RPMI7951 (cell line): ENCODE data around the gene PCSK4. TPM values are rescaled to one million over a fixed set of nuclear protein-coding genes. Genes with fewer than 3 reads are reported as not detected.
"Not testable (repeated sequence)": the region's sequence is repeated elsewhere in the genome, so short reads cannot be mapped to it uniquely, and the experiment has no call there.

Experiments used
- DNase-seq: peaks from one replicate; pipeline ENCODE4 v3.0.0-alpha.2; 2012; ENCODE audit warnings: low read depth
- total RNA-seq: library from RNA; depleted of rRNA; stranded (reverse); fragments of >200 nt; shearing (Covaris generic); gene quantifications from 2 replicates; pipeline ENCODE4 v1.2.3, GENCODE V29; 2014

Gene PCSK4
- total RNA-seq, 1 experiment from 2014 or later, result 5.5 TPM

DNA sequence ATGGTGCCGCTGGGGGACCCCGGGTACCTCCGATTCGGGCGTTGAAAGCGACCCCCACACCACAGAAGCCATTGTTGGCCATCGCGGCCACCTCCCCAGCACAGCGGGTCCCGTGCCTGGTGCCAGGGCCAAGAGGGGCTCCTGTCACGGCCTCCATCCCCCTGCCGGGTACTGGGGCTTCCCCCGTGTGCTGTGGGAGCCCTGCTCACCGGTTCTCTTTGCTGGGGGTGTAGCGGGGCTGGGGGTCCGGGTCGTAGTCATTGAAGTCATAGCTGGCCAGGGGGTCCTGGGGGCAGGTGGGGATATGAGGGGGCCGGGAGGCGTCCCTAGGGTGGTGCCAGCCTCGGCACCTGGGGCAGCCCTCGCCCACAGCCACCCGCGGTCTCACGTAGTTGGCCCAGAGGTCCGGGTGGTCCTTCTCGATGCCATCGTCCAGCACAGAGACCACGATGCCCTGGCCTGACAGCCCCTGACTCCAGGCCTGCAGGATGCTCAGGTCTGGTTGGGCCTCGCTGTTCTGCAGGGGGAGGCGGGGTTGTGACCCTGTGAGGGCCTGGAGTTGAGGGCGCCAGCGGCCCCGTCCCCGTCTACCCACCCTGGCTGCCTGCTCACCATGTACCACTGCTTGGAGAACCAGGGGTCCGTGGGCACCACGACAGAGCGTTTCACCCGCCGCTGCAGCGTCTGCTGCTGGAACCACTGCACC, 2.4 kb downstream of the PCSK4 start:
- no peak for DNase-seq

DNA sequence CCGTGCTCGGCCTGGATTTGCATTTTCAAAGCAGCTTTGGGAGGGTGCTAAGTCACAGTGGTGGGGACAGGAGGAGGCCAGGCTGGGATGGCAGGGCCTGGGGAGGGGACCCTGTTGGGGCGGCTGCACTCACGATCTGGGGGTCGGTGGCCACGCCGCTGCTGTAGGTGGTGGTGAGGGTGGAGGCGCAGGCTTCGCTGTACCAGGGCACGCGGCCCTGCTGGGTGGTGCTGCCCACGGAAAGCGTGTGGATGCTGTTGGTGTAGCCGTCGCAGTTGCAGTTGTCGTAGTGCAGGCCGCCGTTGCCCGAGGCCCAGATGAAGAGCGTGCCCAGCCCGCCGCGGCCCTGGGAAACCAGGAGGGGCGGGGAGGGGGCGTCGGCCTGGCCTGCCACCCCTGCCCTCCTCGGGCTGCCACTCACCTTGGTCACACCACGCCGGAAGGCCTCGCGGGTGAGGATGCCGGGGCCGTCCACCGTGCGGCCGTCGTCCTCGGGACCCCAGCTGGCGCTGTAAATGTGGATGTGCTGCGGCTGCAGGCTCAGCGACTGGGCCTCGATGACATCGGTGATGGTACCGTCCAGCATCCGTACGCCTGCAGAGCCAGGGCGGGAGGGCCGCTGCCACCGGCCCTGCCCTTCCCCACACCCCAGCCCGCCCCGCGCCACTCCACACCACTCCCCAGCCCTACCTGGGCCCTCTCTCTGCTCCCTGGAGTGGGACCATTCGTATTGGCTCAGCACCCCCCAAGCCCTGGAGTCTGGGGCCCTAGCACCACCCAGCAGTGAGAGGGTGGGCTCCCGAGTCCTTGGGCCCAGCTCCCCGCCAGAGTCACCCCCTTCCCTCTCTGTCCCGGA, 3.2 kb downstream of the PCSK4 start:
- DNase-seq, result no peak

DNA sequence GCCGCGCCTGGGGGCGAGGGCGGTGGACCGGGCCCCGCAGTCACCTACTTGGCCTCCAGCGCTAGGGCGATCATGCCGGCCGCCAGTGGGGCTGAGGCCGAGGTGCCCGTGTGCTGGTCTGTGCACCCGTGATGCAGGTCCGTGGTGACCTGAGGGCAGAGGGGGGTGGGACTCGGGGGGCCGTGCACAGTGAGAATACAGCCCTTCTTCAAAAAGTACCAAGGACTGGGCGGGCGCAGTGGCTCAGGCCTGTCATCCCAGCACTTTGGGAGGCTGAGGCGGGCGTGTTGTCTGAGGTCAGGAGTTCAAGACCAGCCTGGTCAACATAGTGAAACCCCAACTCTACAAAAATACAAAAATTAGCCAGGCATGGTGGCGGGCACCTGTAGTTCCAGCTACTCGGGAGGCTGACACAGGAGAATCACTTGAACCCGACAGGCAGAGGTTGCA, 6.1 kb downstream of the PCSK4 start:
- DNase-seq, result no peak

DNA sequence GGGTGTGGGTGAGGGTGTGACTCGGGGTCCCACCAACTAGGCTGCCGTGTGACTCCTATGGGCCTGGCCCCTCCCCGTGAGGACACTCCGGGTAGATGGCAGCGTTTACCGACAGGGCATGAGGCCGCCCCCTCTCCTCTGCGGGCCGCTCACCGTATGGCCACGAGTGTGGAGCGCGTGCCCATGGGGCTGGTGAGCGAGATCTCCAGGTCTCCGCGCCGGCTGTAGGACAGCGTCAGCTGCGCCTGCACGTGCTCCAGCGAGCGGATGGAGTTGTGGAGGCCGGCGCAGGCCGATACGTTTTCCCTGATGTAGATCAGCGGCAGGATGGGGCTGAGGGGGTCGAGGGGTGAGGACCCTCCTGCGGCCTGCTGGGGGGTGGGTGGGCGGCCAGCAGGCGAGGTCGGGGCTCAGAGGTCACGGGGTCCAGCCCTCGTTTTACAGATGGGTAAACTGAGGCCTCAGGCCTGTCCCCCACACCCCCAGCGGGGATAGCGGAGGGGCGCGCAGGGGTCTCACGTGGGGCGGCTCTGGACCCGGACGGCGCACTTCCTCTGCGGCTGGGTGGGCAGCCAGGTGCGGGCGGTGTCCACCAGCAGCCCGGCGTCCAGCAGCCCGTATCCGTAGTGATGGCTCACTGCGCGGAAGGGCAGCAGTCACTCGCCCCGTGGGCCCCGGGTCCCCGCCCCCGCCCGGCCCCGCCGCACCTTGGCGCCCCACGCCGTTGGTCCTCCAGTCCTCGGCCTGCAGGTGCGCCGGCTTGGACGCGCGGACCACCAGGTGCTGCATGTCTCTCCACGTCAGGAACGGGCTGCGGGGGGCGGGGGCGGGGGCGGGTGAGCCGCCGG, 6.8 kb downstream of the PCSK4 start:
- DNase-seq, result no peak

DNA sequence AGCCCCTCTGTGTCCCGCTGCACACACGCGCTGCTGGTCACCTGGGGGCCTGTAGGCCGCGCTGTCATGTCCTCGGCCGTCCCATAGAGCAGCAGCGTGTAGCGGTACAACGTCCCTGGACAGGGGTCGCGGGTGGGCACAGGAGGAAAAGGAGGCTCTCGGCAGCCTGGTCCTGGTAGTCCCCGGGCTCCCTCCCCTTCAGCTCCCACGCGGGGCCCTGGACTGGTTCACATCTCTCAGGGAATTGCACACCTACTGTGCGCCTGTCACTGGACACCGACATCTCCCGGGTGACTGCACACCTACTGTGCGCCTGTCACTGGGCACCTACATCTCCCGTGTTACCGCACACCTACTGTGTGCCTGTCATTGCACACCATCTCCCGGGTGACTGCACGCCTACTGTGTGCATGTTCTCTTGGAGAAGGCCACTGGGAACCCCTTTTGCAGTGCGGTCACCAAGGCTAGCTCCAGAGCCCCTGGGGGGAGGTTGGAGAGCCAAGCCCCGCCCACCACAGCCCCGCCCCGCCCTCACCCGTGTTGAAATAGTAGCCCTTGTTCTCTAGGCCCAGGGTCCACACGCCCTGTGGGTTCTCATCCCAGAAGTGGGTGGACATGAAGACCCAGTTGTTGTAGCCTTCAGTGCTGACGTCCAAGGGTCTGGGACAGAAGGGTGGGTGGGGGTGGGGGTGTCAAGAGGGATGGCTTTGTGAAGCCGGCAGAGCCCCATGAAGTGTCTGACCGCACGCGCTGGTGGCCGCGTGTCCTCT, 7.6 kb downstream of the PCSK4 start:
- no peak for DNase-seq

DNA sequence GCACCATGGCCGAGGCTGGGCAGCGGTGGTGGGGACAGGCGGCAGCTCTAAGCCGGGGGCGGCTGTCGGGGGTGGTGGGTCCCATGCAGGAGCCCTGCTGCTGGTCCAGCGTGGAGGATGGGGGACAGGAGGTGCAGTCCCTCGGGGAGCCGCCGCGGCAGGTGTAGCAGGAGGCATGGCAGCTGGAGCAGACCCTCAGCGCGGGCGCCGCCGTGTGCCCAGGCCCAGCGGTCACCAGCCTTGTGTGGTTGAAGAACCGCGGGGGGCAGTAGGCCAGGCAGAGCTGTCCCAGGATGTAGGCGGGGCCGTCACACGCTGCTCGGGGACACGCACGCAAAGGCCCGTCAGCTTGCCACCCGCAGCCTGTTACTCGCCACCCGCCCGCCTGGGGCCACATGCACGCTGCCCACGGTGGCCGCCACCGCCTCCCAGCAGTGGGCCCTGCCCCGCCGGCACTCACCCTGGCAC, 8.2 kb downstream of the PCSK4 start:
- peak; percentile 49 for DNase-seq

DNA sequence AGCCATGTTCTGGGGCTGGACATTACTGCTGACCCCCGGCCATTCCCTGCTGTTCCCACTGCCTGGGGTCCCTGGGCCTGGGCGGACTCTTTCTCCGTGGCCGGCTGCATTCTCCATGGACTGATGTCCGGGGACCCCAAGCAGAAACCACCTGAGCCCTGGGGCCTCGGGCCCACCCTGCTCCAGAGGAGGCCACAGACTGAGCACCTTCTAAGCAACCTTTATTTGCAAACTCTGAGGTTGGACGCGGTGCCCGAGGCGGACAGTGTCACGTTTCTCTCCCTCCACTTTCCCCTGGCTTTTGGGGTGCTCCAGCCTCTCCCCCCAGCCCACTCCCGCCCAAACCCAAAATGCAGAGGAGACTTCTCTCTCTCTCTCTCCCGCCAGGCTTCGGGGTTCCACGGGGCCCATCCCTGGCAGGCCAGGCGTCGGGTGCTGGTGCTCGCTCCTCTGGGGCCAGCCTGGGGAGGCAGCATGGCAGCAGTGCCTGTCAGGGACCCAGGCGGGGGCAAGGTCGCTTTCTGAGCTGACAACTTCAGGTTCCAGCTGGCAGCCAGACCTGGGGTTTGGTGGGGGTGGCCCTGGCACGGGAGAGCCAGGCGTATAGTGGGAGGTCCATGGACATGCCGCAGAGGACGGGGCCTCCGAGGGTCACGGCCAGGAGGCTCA, 8.8 kb downstream of the PCSK4 start:
- DNase-seq, result no peak

DNA sequence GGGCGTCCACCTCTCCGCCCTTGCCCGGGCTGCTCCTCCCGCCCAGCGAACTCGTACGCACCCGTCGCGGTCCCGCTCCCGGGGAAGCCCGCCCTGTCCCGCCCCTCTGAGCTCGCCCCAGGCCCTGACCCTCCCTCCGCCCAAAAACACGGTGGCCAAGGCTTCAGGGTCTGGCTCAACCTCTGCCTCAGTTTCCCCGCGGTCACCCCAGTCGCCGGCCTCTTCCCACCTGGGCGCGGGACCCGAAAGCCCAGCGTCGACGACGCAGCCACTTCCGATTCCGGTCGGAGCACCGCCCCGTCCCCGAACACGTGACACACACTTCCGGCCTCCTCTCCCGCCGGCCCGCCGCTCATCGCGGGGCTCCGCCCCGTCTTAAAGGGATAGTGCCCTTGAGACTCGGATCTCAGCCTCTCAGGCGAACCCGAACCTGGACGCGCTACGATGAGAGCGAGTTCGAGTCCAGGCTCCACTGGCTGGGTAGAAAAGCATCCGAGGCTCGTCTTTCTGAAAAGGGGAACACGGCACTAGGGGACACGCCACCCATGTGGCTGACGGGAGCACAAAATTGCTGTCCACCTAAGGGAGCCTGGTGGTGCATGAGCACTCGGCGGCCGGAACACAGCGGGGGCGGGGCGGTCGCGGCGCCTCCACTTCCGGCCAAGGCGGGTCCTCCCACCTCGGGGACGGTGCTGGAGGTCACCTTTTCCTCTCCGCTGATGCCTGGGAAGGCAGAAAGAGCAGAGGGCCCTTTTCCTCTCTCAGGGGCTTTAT, 11.0 kb downstream of the PCSK4 start, which contains the start of gene C19orf25:
C19orf25 (minus strand) TSS at position 282 of the 774 bp plus-strand sequence. CDS start 312 bp downstream, outside the sequence.
- peak; percentile 91 for DNase-seq

DNA sequence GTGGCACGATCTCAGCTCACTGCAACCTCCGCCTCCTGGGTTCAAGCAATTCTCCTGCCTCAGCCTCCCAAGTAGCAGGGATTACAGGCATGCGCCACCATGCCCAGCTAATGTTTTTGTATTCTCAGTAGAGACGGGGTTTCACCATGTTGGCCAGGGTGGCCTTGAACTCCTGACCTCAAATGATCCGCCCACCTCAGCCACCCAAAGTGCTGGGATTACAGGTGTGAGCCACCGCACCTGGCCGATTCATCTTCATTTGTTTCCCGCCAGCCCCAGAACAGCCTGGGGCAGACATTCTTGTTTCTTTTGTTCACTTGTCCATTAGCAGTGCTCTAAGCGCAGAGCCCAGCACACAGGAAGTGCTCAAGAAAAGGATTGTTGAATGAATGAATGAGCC, 13.1 kb downstream of the PCSK4 start:
- not testable (repeated sequence) for DNase-seq

DNA sequence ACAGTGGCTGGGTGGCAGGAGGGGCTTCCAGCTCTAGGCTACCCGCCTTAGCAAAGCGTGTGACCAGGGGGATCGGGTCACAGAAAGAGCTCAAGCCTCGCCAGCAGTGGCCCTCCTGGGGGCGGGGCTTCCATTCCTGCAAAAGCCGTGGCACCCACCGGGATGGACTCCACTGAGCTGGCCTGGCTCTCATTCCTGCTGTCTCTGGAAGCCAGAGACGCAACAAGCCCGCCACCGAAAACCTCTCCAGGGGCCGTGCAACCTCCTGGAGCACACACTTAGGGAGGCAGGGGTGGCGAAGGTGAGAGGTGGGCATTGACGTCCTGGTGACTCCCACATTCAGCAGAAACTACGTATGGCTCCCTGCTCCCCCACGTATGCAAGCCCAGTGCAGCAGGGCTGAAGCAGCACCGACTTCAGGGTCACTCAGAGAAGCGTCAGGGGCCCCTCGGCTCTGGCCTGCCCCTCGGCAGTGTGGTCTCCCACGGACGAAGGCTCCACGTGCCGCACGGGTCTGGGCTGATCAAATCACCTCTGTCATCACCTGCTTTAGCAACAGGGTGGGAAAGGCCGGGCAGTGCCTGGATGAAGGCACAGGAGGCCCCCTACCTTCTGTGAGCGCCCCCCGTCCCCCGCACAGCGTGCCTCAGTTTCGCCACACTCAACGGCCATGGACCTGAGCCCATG, 14.3 kb downstream of the PCSK4 start:
- no peak for DNase-seq

DNA sequence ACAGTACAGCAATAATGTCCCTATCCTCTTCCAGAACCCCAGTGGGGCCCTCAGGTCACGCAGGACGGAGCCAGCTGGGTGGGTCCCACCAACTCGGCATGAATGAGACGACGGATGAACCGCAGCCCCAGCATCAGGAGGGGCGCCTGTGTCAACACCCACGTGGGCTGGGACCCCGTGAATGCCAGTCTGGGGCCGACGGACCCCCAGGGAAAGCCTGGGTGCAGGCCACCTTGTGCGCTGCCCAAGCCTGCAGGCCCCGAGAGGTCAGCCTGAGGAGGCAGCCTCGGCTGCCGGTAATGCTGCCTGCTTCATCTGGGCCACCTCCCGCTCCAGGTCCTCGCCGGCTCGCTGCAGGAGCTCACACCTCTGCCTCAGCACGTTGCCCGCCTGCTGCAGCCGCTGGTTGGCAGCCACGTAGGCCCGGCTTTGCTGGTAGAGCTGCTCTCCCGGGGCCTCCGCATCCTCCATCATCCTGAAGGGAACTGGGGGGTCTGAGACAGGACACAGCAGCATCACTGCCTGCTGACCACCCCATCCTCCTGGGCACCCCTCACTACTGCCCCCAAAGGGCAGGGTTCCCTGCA, 15.3 kb downstream of the PCSK4 start:
- no peak for DNase-seq

DNA sequence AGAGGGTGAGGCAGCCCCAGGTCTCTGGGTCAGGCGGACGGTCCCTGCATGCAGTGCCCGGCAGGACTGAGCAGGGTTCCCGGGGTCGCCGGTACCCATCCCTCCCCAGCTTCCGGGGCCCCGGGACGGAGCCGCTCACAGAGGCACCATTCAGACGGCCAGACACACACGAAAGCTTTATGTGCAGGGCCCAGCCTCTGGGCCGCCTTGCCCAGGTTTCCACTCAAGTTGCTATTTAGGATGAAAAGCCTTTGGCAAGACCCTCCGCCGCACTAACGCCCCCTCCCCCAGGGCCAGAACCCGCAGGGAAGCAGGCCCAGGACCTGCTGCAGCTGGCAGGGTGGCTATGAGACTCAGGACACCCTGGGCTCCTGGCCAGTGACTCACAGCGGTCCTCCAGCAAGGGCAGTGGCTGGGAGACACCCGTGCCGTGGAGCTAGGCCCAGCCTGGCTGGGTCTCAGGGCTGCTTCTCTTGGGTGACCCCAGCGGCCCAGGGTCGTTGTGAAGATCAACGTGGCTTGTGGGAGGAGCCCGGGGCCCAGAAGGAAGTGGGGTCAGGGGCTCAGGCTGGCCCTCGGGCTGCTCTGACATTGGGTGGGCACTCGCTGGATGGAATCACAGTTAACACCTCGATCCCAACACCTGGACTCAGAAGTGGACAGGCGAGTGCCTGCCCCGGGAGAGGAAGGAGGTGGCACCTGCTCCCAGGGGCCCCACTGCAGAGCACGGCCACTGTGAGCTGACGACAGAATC, 16.0 kb downstream of the PCSK4 start:
- DNase-seq, result no peak

DNA sequence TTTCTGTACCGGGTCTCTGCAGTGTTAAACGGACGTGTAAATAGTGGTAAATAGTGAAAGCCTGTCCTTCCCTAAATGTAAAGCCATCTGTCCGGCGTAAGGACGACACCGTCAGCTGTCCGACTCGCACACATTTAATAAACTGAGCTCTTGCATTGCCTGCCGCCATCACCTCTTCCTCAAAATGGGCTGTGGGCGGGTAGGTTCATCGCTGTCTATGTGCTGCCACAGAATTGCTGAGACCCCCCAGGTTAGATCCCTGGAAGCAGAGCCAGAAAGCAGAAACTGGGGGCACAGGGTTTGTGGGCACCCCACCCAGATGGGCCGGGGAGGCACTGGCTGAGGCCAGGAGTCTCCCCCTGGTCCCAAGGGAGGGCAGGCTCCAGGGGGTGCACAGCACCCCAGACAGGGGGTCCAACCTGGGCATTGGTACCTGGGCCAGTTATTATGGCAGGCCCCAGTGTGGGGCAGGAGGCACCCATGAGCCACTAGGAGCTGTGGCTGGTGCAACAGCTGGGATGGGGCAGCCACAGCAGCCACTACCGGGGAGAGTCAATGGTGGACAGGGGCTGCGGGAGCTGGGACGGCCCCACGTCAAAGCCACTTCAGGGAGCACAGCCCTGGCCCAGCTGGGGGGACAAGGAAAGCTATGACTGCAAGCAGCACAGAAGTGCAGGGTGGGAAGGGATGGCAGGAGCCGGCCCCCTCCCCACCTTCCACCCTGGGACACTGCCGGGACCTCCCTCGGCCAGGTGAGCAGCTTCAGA, 16.9 kb downstream of the PCSK4 start:
- DNase-seq, result no peak

DNA sequence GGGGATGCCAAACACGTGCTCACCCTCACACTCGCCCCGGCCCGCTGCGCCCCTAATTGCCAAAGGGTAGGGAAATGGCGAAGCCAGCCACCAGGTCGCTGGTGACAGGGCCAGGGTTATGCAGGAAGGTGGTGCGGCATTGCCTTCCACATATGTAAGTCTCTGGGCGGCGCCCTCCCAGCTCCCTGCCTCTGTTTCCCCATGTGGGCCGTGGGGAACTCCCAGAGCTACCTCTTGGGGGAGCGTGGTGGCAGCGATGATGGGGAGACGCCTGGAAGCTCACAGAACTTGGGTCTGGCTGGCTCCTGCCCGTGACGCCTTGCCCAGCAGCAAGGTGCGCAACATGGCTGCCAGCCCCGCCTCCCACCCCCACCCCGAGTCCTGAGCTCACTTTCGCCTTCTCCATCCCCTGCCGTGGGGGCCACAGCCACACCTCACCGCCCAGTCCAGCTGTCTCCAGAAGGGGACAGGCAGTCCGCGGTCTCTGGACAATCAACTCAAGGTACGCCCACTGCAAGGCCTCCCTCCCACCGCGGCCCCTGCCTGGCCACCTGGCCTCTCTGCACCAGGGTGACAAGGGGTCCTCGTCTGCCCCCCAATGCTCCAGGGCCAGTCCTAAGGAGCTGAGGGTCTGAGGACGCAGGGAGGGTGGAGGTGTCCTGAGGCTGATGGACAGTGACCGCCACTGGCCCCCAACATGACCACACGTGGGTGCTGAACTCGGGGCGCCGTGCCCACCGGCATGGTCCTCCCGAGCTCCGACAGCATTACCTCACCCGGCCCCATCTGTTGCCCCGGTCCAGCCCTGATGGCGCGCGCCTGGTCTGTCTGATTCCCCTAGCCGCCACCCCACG, 17.7 kb downstream of the PCSK4 start:
- DNase-seq, result no peak

DNA sequence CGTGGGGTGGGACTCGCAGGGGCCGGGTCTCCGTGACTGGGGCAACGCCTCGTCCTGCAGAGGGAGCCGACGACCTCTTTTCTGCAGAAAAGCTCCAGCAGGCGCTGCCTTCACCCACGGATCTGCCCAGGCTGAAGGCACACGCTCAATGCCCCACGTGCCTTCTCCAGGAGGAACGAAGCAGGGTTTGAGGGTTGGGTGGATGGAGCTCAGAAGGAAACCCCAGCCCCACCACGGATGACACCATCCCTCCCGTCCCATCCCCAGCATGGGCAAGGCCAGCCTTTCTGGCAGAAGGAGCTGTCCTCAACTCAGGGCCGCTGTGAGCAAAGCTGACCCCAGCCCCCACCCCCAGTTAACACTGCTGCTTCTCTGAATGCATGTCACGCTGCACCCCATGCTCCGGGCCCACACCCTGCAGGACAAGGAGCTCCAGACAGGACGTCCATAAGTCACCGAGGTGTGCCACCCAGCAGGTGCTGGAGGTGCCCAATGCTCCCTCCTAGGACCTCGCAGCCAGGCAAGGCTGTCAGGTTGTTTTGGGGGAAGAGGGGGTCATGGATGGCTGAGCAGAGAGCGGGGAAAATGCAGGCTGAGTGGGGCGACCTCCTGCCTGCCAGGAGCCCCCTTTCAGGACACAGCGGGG, 18.5 kb downstream of the PCSK4 start:
- no peak for DNase-seq

DNA sequence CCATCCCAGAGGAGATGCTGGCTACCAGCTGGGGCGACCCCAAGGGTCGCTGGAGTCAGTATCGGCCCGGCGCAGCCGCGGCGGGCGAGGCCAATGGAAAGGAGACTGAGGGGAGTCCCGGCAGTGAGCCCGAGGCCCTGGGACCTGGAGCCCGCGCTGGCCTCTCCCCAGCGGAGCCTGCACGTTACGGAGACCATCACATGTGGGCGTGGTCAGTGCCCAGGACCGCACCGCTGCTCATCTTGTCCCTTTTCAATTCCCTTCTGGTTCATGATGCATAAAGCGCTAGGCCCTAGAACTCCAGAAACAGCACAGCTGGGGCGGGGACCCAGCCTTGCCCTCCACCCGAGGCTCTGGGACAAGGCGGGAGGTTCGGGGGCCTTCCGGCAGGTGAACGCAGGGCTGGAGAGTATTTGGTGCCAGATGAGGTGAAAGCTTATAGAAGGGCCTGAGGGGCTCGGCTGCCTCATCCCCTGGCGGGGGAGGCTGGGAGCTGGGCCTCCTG, 19.1 kb downstream of the PCSK4 start:
- DNase-seq, result peak; percentile 52
